ENCODE measurements around the gene LMAN2.
"Not testable (repeated sequence)": the region's sequence is repeated elsewhere in the genome, so short reads cannot be mapped to it uniquely, and the experiment has no call there.

LMAN2 gene

GRCh38 chr5:177363565-177363964 lies 12.1 kb upstream of the LMAN2 start:
- Mint-ChIP-seq H3K27me3 (ENCODE audit: low read depth) (no peaks in the 10 kb centered on the region), H3K27ac (no peak overlapping the region), H3K36me3 (ENCODE audit: low read depth) (peaks cover 49% of the 10 kb centered on the region), H3K9me3 (no peaks in the 10 kb centered on the region), H3K4me3 (peak overlapping the region; percentile 76), H3K4me1 (ENCODE audit: low read depth) (peaks cover 52% of the 10 kb centered on the region)
- no peak for DNase-seq (ENCODE audit: low spot score)

GRCh38 chr5:177362610-177363507 lies 11.4 kb upstream of the LMAN2 start:
- H3K4me3 Mint-ChIP-seq: peak overlapping the region; percentile 76
- peaks cover 50% of the 10 kb centered on the region for H3K4me1 Mint-ChIP-seq (ENCODE audit: low read depth)
- H3K36me3 Mint-ChIP-seq (ENCODE audit: low read depth): peaks cover 43% of the 10 kb centered on the region
- H3K27ac Mint-ChIP-seq: peak overlapping the region; percentile 75
- no peaks in the 10 kb centered on the region for H3K9me3 Mint-ChIP-seq
- peak; percentile 65 for DNase-seq (ENCODE audit: low spot score)
- H3K27me3 Mint-ChIP-seq (ENCODE audit: low read depth): no peaks in the 10 kb centered on the region

GRCh38 chr5:177362292-177362609 lies 10.8 kb upstream of the LMAN2 start:
- H3K27me3 Mint-ChIP-seq (ENCODE audit: low read depth): no peaks in the 10 kb centered on the region
- H3K36me3 Mint-ChIP-seq (ENCODE audit: low read depth): peaks cover 46% of the 10 kb centered on the region
- no peaks in the 10 kb centered on the region for H3K9me3 Mint-ChIP-seq
- H3K4me3 Mint-ChIP-seq: peak overlapping the region; percentile 76
- no peak for DNase-seq (ENCODE audit: low spot score)
- H3K27ac Mint-ChIP-seq: peak overlapping the region; percentile 75
- peaks cover 53% of the 10 kb centered on the region for H3K4me1 Mint-ChIP-seq (ENCODE audit: low read depth)

- no peaks in the 10 kb centered on the region for H3K9me3 Mint-ChIP-seq
- DNase-seq (ENCODE audit: low spot score): no peak
- peaks cover 59% of the 10 kb centered on the region for H3K4me1 Mint-ChIP-seq (ENCODE audit: low read depth)
- H3K27me3 Mint-ChIP-seq (ENCODE audit: low read depth): no peaks in the 10 kb centered on the region
- peak overlapping the region; percentile 75 for H3K27ac Mint-ChIP-seq
- peaks cover 44% of the 10 kb centered on the region for H3K36me3 Mint-ChIP-seq (ENCODE audit: low read depth)
- peak overlapping the region; percentile 76 for H3K4me3 Mint-ChIP-seq
Observed at GRCh38 chr5:177361418-177362291, 10.2 kb upstream of the LMAN2 start.

GRCh38 chr5:177360740-177361139 lies 9.3 kb upstream of the LMAN2 start:
- Mint-ChIP-seq H3K36me3 (ENCODE audit: low read depth) (peaks cover 41% of the 10 kb centered on the region), H3K4me1 (ENCODE audit: low read depth) (peaks cover 62% of the 10 kb centered on the region)
- H3K9me3 Mint-ChIP-seq; H3K27ac Mint-ChIP-seq; H3K4me3 Mint-ChIP-seq; H3K27me3 Mint-ChIP-seq (ENCODE audit: low read depth); DNase-seq (ENCODE audit: low spot score): not testable (repeated sequence)

GRCh38 chr5:177359860-177360259 lies 8.4 kb upstream of the LMAN2 start:
- H3K27ac Mint-ChIP-seq: no peak overlapping the region
- peaks cover 42% of the 10 kb centered on the region for H3K36me3 Mint-ChIP-seq (ENCODE audit: low read depth)
- DNase-seq (ENCODE audit: low spot score): no peak
- H3K27me3 Mint-ChIP-seq (ENCODE audit: low read depth): no peaks in the 10 kb centered on the region
- peaks cover 67% of the 10 kb centered on the region for H3K4me1 Mint-ChIP-seq (ENCODE audit: low read depth)
- H3K4me3 Mint-ChIP-seq: peak overlapping the region; percentile 84
- H3K9me3 Mint-ChIP-seq: peaks cover 11% of the 10 kb centered on the region

GRCh38 chr5:177359451-177359851 lies 8.0 kb upstream of the LMAN2 start:
- Mint-ChIP-seq H3K27me3 (ENCODE audit: low read depth) (no peaks in the 10 kb centered on the region), H3K9me3 (peaks cover 15% of the 10 kb centered on the region), H3K4me3 (peak overlapping the region; percentile 84), H3K4me1 (ENCODE audit: low read depth) (peaks cover 67% of the 10 kb centered on the region), H3K36me3 (ENCODE audit: low read depth) (peaks cover 38% of the 10 kb centered on the region), H3K27ac (no peak overlapping the region)
- no peak for DNase-seq (ENCODE audit: low spot score)

GRCh38 chr5:177358370-177358819 lies 6.9 kb upstream of the LMAN2 start:
- H3K36me3 Mint-ChIP-seq (ENCODE audit: low read depth): peaks cover 40% of the 10 kb centered on the region
- H3K4me1 Mint-ChIP-seq (ENCODE audit: low read depth): peaks cover 66% of the 10 kb centered on the region
- no peaks in the 10 kb centered on the region for H3K27me3 Mint-ChIP-seq (ENCODE audit: low read depth)
- no peak for DNase-seq (ENCODE audit: low spot score)
- H3K4me3 Mint-ChIP-seq: peak overlapping the region; percentile 84
- peak overlapping the region; percentile 73 for H3K27ac Mint-ChIP-seq
- peaks cover 17% of the 10 kb centered on the region for H3K9me3 Mint-ChIP-seq

- H3K27me3 Mint-ChIP-seq (ENCODE audit: low read depth): no peaks in the 10 kb centered on the region
- H3K27ac Mint-ChIP-seq: peak within 1 kb of the TSS; percentile 74
- peaks cover 17% of the 10 kb centered on the region for H3K9me3 Mint-ChIP-seq
- H3K4me1 Mint-ChIP-seq (ENCODE audit: low read depth): peaks cover 64% of the 10 kb centered on the region
- peaks cover 40% of the 10 kb centered on the region for H3K36me3 Mint-ChIP-seq (ENCODE audit: low read depth)
- H3K4me3 Mint-ChIP-seq: peak within 1 kb of the TSS; percentile 84
- DNase-seq (ENCODE audit: low spot score): peak; percentile 73
Observed at GRCh38 chr5:177357459-177358351, 6.2 kb upstream of the LMAN2 start, which contains the start of gene RGS14. Gene RGS14, plus strand, starts transcription at chr5:177357924. Its CDS starts 101 bp downstream, at chr5:177358025.

- H3K4me1 Mint-ChIP-seq (ENCODE audit: low read depth): peaks cover 60% of the 10 kb centered on the region
- no peaks in the 10 kb centered on the region for H3K27me3 Mint-ChIP-seq (ENCODE audit: low read depth)
- peaks cover 17% of the 10 kb centered on the region for H3K9me3 Mint-ChIP-seq
- peak overlapping the region; percentile 74 for H3K27ac Mint-ChIP-seq
- no peak for DNase-seq (ENCODE audit: low spot score)
- peaks cover 37% of the 10 kb centered on the region for H3K36me3 Mint-ChIP-seq (ENCODE audit: low read depth)
- H3K4me3 Mint-ChIP-seq: peak overlapping the region; percentile 84
Observed at GRCh38 chr5:177357146-177357458, 5.6 kb upstream of the LMAN2 start.

- H3K36me3 Mint-ChIP-seq (ENCODE audit: low read depth): peaks cover 34% of the 10 kb centered on the region
- H3K4me3 Mint-ChIP-seq: peak overlapping the region; percentile 84
- H3K4me1 Mint-ChIP-seq (ENCODE audit: low read depth): peaks cover 57% of the 10 kb centered on the region
- no peak for DNase-seq (ENCODE audit: low spot score)
- H3K27me3 Mint-ChIP-seq (ENCODE audit: low read depth): no peaks in the 10 kb centered on the region
- H3K27ac Mint-ChIP-seq: peak overlapping the region; percentile 74
- peaks cover 17% of the 10 kb centered on the region for H3K9me3 Mint-ChIP-seq
Observed at GRCh38 chr5:177356746-177357145, 5.3 kb upstream of the LMAN2 start.

GRCh38 chr5:177355868-177356168 lies 4.3 kb upstream of the LMAN2 start:
- peaks cover 17% of the 10 kb centered on the region for H3K9me3 Mint-ChIP-seq
- no peak overlapping the region for H3K27ac Mint-ChIP-seq
- peaks cover 52% of the 10 kb centered on the region for H3K4me1 Mint-ChIP-seq (ENCODE audit: low read depth)
- no peak for DNase-seq (ENCODE audit: low spot score)
- no peaks in the 10 kb centered on the region for H3K27me3 Mint-ChIP-seq (ENCODE audit: low read depth)
- H3K4me3 Mint-ChIP-seq: no peak overlapping the region
- H3K36me3 Mint-ChIP-seq (ENCODE audit: low read depth): peaks cover 31% of the 10 kb centered on the region

GRCh38 chr5:177355162-177355867 lies 3.8 kb upstream of the LMAN2 start:
- H3K27ac Mint-ChIP-seq: no peak overlapping the region
- H3K4me1 Mint-ChIP-seq (ENCODE audit: low read depth): peaks cover 56% of the 10 kb centered on the region
- no peaks in the 10 kb centered on the region for H3K27me3 Mint-ChIP-seq (ENCODE audit: low read depth)
- peaks cover 17% of the 10 kb centered on the region for H3K9me3 Mint-ChIP-seq
- peaks cover 31% of the 10 kb centered on the region for H3K36me3 Mint-ChIP-seq (ENCODE audit: low read depth)
- no peak for DNase-seq (ENCODE audit: low spot score)
- H3K4me3 Mint-ChIP-seq: no peak overlapping the region
